DOHH2 (cell line): ENCODE measurements around the gene EPB41L3.
"Not testable (repeated sequence)": the region's sequence is repeated elsewhere in the genome, so short reads cannot be mapped to it uniquely, and the experiment has no call there.

Experiments
- CTCF ChIP-seq: fragments of 200-600 bp; sonication (generic); IDR thresholded peaks from one replicate; pipeline ENCODE4 v1.5.1; 2014; ENCODE audit warnings: antibody characterized with exemption, mild to moderate bottlenecking, low read depth, low read length; ENCODE audit not compliant: poor library complexity, severe bottlenecking
- EZH2phosphoT487 ChIP-seq: fragments of 200-600 bp; sonication (generic); IDR thresholded peaks from 2 replicates; pipeline ENCODE4 v1.6.1; 2017; ENCODE audit warnings: borderline replicate concordance, mild to moderate bottlenecking, antibody characterized with exemption, low read length, moderate library complexity, mixed read lengths

GRCh38 chr18:5511541-5511940 is 32.3 kb downstream of the EPB41L3 start:
- TF ChIP-seq CTCF, EZH2phosphoT487: not testable (repeated sequence)
